Measurements from ENCODE around the gene CCDC110.

The CCDC110 gene

GRCh38 chr4:185488650-185489049 lies 17.1 kb upstream of the CCDC110 start:
- Mint-ChIP-seq H3K36me3 (ENCODE audit: low read depth) (no peaks in the 10 kb centered on the region), H3K27ac (no peak overlapping the region), H3K27me3 (ENCODE audit: low read depth) (peaks cover under 1% of the 10 kb centered on the region), H3K4me3 (no peak overlapping the region), H3K4me1 (no peaks in the 10 kb centered on the region), H3K9me3 (peaks cover 20% of the 10 kb centered on the region)
- TF ChIP-seq CTCF (IDR thresholded peaks at IDR 0.05; ENCODE audit: unreplicated experiment in 3 of 3) = no peak

- Mint-ChIP-seq H3K27me3 (ENCODE audit: low read depth) (peaks cover 21% of the 10 kb centered on the region), H3K9me3 (peaks cover 3% of the 10 kb centered on the region), H3K4me1 (peaks cover 34% of the 10 kb centered on the region), H3K27ac (no peak overlapping the region), H3K36me3 (ENCODE audit: low read depth) (no peaks in the 10 kb centered on the region), H3K4me3 (peak overlapping the region in 1 of 3 experiments; percentile 5)
- TF ChIP-seq CTCF (IDR thresholded peaks at IDR 0.05; ENCODE audit: unreplicated experiment in 3 of 3) = no peak
These were observed 9.9 kb upstream of the CCDC110 start for GRCh38 chr4:185481401-185481800.

- no peak for TF ChIP-seq CTCF (IDR thresholded peaks at IDR 0.05; ENCODE audit: unreplicated experiment in 3 of 3)
These were observed 8.6 kb upstream of the CCDC110 start for GRCh38 chr4:185480016-185480732.

DNA sequence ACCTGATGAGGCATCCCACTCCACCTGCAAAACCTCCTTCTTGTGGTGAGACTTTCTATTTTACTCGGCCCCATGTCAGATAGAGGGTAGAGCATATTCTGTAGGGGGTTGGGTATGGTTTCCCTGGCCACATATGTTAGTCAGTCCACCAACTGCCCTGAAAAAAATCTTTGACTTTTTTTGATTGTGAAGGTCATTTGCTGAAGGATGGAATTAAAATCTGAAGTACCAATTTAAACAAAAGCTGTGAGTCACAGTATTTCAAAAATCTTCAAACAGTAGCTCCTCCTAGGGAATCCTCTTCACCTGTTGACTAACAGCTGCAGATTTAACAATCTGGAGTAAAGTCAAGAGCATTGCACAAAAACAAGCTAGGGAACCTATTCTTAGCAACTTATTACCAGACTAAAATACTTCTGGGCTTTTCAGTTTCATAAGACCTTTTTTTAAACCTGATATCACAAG lies 8.0 kb upstream of the CCDC110 start:
- peaks cover 34% of the 10 kb centered on the region for H3K4me1 Mint-ChIP-seq
- peaks cover 21% of the 10 kb centered on the region for H3K27me3 Mint-ChIP-seq (ENCODE audit: low read depth)
- H3K9me3 Mint-ChIP-seq = no peaks in the 10 kb centered on the region
- H3K4me3 Mint-ChIP-seq = peak overlapping the region in 1 of 3 experiments; percentile 15
- no peak overlapping the region for H3K27ac Mint-ChIP-seq
- no peak for TF ChIP-seq CTCF (IDR thresholded peaks at IDR 0.05; ENCODE audit: unreplicated experiment in 3 of 3)
- H3K36me3 Mint-ChIP-seq (ENCODE audit: low read depth) = no peaks in the 10 kb centered on the region

More at GRCh38 chr4:185480016-185480732, 8.6 kb upstream of the CCDC110 start:
- peak overlapping the region in 2 of 3 experiments; percentile 3 to 29 for H3K4me3 Mint-ChIP-seq
- H3K9me3 Mint-ChIP-seq = no peaks in the 10 kb centered on the region
- H3K27ac Mint-ChIP-seq = peak overlapping the region in 1 of 3 experiments; percentile 4
- H3K27me3 Mint-ChIP-seq (ENCODE audit: low read depth) = peaks cover 21% of the 10 kb centered on the region
- H3K4me1 Mint-ChIP-seq = peaks cover 34% of the 10 kb centered on the region
- H3K36me3 Mint-ChIP-seq (ENCODE audit: low read depth) = no peaks in the 10 kb centered on the region

DNA sequence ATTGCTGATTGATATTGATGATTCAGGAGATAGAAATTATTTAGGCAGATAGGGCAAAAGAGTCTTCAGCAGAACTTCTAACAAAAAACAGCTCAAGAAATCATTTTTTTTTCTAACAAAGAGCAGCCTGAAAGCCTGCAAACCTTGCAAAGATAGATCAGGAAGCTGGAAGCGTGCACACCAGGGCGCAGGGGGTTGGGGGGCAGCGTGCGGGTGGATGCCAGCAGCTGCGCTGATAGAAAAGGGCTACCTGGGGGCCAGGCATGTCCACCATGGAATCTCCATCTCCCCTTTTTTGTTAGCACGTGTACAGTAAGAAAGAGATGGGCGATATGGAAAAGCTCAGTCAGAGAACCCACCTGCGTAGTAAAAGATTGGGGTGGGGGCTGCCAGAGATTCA lies 1.7 kb upstream of the CCDC110 start:
- no peaks in the 10 kb centered on the region for H3K36me3 Mint-ChIP-seq (ENCODE audit: low read depth)
- no peak for TF ChIP-seq CTCF (IDR thresholded peaks at IDR 0.05; ENCODE audit: unreplicated experiment in 3 of 3)
- no peaks in the 10 kb centered on the region for H3K9me3 Mint-ChIP-seq
- H3K27me3 Mint-ChIP-seq (ENCODE audit: low read depth) = peaks cover 36% of the 10 kb centered on the region
- H3K4me1 Mint-ChIP-seq = no peaks in the 10 kb centered on the region
- peak overlapping the region in 2 of 3 experiments; percentile 23 to 75 for H3K4me3 Mint-ChIP-seq
- no peak overlapping the region for H3K27ac Mint-ChIP-seq

- Mint-ChIP-seq H3K27me3 (ENCODE audit: low read depth) (peaks cover 41% of the 10 kb centered on the region), H3K4me1 (no peaks in the 10 kb centered on the region), H3K36me3 (ENCODE audit: low read depth) (no peaks in the 10 kb centered on the region), H3K4me3 (peak overlapping the region; percentile 87 to 96 (median 92)), H3K9me3 (no peaks in the 10 kb centered on the region), H3K27ac (no peak overlapping the region)
- no peak for TF ChIP-seq CTCF (IDR thresholded peaks at IDR 0.05; ENCODE audit: unreplicated experiment in 3 of 3)
These were observed 590 bp upstream of the CCDC110 start for GRCh38 chr4:185472103-185472542.
